Ascending aorta (tissue), 2 donors: ENCODE results near the gene MLANA. TPM values are rescaled to one million over a fixed set of nuclear protein-coding genes. Genes with fewer than 3 reads are reported as not detected.

Experiments used
- DNase-seq, 2 donors: peaks; one replicate each; pipeline ENCODE4 v3.0.0-alpha.2; 2019; ENCODE audit warnings: low spot score in 2 of 2
- H3K27ac ChIP-seq, 2 donors: fragments of 200-600 bp; sonication (generic); one replicate each; pipeline ENCODE4 v1.5.1; 2016 to 2017; ENCODE audit warnings: mild to moderate bottlenecking in 1 of 2
- H3K27me3 ChIP-seq: fragments of 200-600 bp; sonication (generic); one replicate; pipeline ENCODE4 v1.5.1; 2017
- H3K36me3 ChIP-seq, 2 donors: fragments of 200-600 bp; sonication (generic); one replicate each; pipeline ENCODE4 v1.5.1; 2016
- H3K4me1 ChIP-seq, 2 donors: fragments of 200-600 bp; sonication (generic); one replicate each; pipeline ENCODE4 v1.5.1; 2016 to 2017; ENCODE audit warnings: mild to moderate bottlenecking in 1 of 2
- H3K4me3 ChIP-seq, 2 donors: fragments of 200-600 bp; sonication (generic); one replicate each; pipeline ENCODE4 v1.5.1; 2016 to 2017; ENCODE audit warnings: mild to moderate bottlenecking in 1 of 2
- H3K9me3 ChIP-seq, 2 donors: fragments of 200-600 bp; sonication (generic); one replicate each; pipeline ENCODE4 v1.5.1; 2016
- intact Hi-C: fragments of 100-400 bp; cut with DNase I; formaldehyde crosslinking; loops from one replicate; pipeline ENCODE4 v1.15.1; 2023
- total RNA-seq: library from RNA; depleted of rRNA; stranded (reverse); fragments of >200 nt; gene quantifications from one replicate; pipeline ENCODE4 v1.1.0, GENCODE V29; 2016
- TF ChIP-seq, protein P1 (sequence below), 3 experiments: fragments of 200-600 bp in 2 of 3; fragments of 450-650 bp in 1 of 3; sonication (generic) in 2 of 3; IDR thresholded peaks; one replicate each; pipeline ENCODE4 v1.5.1; 2016 to 2019; ENCODE audit warnings: antibody characterized with exemption in 3 of 3, mild to moderate bottlenecking in 1 of 3, moderate library complexity in 1 of 3

The MLANA gene
- total RNA-seq, 1 donor from 2014 or later, result not detected

- Histone ChIP-seq H3K4me3 (no peak overlapping the region), H3K9me3 (no peaks in the 10 kb centered on the region), H3K27me3 (no peaks in the 10 kb centered on the region), H3K4me1 (no peaks in the 10 kb centered on the region), H3K27ac (no peak overlapping the region), H3K36me3 (peaks cover 39 to 51% of the 10 kb centered on the region in 2 donors)
- intact Hi-C loops, result no loop called here
- no peak for DNase-seq
- TF ChIP-seq, protein P1, sequence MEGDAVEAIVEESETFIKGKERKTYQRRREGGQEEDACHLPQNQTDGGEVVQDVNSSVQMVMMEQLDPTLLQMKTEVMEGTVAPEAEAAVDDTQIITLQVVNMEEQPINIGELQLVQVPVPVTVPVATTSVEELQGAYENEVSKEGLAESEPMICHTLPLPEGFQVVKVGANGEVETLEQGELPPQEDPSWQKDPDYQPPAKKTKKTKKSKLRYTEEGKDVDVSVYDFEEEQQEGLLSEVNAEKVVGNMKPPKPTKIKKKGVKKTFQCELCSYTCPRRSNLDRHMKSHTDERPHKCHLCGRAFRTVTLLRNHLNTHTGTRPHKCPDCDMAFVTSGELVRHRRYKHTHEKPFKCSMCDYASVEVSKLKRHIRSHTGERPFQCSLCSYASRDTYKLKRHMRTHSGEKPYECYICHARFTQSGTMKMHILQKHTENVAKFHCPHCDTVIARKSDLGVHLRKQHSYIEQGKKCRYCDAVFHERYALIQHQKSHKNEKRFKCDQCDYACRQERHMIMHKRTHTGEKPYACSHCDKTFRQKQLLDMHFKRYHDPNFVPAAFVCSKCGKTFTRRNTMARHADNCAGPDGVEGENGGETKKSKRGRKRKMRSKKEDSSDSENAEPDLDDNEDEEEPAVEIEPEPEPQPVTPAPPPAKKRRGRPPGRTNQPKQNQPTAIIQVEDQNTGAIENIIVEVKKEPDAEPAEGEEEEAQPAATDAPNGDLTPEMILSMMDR (IDR thresholded peaks at IDR 0.05), result no peak
Measured at GRCh38 chr9:5920860-5921328, 30.2 kb downstream of the MLANA start.

DNA sequence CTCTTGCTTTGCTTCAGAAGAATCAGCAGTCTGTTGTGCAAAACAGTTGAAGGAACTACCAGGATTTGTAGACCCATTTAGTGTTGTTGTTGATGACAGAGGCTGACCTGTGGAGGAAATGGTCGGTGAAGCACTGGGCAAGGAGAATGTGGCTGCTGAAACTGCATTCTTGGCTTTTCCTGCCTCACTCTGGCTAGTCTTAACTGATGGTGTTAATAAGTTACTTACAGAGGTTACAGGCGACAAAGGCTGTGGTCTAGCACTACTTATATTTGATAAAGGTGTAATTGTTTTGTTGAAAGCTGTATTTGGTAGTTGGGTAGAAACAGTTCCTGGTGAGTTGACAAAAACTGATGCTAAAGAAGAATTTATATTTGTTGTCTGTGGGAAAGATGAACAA lies 31.5 kb downstream of the MLANA start:
- H3K27ac ChIP-seq, result no peak overlapping the region
- no peaks in the 10 kb centered on the region for H3K9me3 ChIP-seq
- no peaks in the 10 kb centered on the region for H3K27me3 ChIP-seq
- intact Hi-C loops, result no loop called here
- H3K36me3 ChIP-seq, result peaks cover 39 to 56% of the 10 kb centered on the region in 2 donors
- no peak for DNase-seq
- H3K4me1 ChIP-seq, result no peaks in the 10 kb centered on the region
- no peak overlapping the region for H3K4me3 ChIP-seq
- TF ChIP-seq, protein P1 (IDR thresholded peaks at IDR 0.05), result no peak

DNA sequence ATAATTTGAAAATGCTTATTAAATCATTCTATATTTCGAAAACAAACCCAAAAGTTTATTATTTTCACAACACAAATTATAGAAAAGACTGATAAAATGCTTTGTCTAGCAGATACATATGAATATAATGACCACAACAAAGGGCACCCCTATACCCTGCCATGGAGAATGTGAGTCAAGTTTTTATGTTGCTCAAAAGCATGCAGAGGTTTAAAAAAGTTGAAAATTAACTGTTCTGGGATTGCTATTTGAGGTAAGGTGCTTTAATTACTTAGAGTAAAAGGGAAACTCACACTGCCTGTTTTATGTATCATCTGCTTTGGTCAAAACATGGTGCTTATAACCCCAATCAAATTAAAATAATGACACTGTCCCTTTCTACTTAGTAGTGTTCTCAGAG lies 41.0 kb downstream of the MLANA start:
- intact Hi-C loops, result no loop called here
- Histone ChIP-seq H3K4me1 (no peaks in the 10 kb centered on the region), H3K4me3 (no peak overlapping the region), H3K9me3 (no peaks in the 10 kb centered on the region), H3K27ac (no peak overlapping the region), H3K27me3 (no peaks in the 10 kb centered on the region), H3K36me3 (peaks cover 9 to 15% of the 10 kb centered on the region in 2 donors)
- DNase-seq, result no peak
- TF ChIP-seq, protein P1 (IDR thresholded peaks at IDR 0.05), result no peak

DNA sequence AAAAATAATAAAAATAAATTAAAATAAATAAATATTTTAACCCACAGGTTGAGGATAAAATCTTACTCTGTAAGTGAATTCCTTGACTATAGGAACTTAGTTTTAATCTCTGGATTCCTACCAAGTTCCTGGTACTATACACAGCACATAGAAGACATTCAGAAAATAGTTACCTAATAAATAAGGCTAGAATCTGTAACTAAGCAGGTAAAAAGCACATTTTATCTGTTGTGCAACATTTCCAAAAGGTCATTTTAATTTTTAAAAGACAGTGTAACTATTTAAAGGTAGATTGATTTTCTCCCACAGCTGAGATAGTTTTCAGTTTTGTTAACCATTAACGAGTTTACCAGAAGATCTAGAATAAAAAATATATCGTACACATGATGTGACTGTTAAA lies 47.8 kb downstream of the MLANA start:
- intact Hi-C loops, result no loop called here
- Histone ChIP-seq H3K4me3 (no peak overlapping the region), H3K27ac (no peak overlapping the region), H3K36me3 (peaks cover 3 to 5% of the 10 kb centered on the region in 2 donors), H3K9me3 (no peaks in the 10 kb centered on the region), H3K27me3 (no peaks in the 10 kb centered on the region), H3K4me1 (no peaks in the 10 kb centered on the region)
- TF ChIP-seq, protein P1 (IDR thresholded peaks at IDR 0.05), result no peak
- no peak for DNase-seq

DNA sequence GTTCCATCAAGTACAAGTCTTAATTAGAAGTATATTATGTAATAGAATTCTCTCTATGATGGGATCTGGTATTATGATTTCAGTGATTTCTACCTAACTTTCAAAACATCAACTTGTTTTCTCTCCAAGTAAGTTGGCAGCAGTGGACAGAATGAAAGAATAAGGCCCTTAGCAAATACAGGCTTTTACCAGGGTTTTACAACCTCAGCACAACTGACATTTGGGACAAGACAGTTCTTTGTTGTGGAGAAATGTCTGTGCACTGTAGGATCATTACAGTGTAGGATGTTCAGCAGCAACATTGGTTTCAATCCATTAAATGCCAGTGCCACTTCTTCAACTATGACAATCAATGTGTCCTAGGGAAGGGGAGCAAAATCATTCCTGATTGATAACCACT lies 48.8 kb downstream of the MLANA start:
- TF ChIP-seq, protein P1 (IDR thresholded peaks at IDR 0.05), result no peak
- intact Hi-C loops, result no loop called here
- Histone ChIP-seq H3K36me3 (no peaks in the 10 kb centered on the region), H3K27me3 (no peaks in the 10 kb centered on the region), H3K27ac (no peak overlapping the region), H3K4me1 (no peaks in the 10 kb centered on the region), H3K4me3 (no peak overlapping the region), H3K9me3 (no peaks in the 10 kb centered on the region)
- no peak for DNase-seq

- no peak for DNase-seq
- H3K36me3 ChIP-seq, result no peaks in the 10 kb centered on the region
- no peaks in the 10 kb centered on the region for H3K9me3 ChIP-seq
- TF ChIP-seq, protein P1 (IDR thresholded peaks at IDR 0.05), result no peak
- no peak overlapping the region for H3K4me3 ChIP-seq
- H3K4me1 ChIP-seq, result no peaks in the 10 kb centered on the region
- H3K27me3 ChIP-seq, result no peaks in the 10 kb centered on the region
- intact Hi-C loops, result no loop called here
- H3K27ac ChIP-seq, result no peak overlapping the region
Measured at GRCh38 chr9:5941214-5941613, 50.5 kb downstream of the MLANA start.
